Erythroblast (primary cell): ENCODE measurements around the gene MFRP.

ENCODE experiments used
- DNase-seq, 2 experiments: peaks; one replicate each; lab custom pipeline; 2025; lab: John Stamatoyannopoulos, UW
- GATA1 ChIP-seq: IDR thresholded peaks from 2 replicates; pipeline ENCODE4 v1.6.1; 2011; ENCODE audit warnings: low read depth, mild to moderate bottlenecking, control low read depth, low read length, moderate library complexity
- POLR2A ChIP-seq: IDR thresholded peaks from 2 replicates; pipeline ENCODE4 v1.6.1; 2011; ENCODE audit warnings: mild to moderate bottlenecking, low read length

MFRP gene

GRCh38 chr11:119299416-119299815 lies 47.1 kb downstream of the MFRP start:
- TF ChIP-seq GATA1 (no peak), POLR2A (no peak)
- DNase-seq: no peak

DNA sequence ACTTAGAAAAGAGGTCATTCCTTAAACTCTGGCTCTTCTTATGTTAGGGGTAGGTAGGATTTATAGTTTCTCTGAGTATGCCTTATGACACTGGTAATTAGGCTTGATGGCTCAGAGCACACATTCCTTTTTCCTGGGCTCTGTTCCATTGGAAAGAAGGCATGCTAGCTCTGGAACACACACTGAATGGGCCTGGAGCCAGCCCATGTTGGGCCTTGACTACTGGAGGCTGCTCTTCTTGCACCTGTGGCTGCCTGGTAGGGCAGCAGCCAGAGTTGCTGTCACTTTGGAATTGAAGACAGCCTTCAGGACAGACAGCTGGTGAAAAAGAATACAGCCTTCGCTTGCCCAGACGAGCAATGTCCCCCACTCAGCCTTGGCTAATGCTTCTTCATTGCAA lies 47.8 kb downstream of the MFRP start:
- TF ChIP-seq GATA1 (no peak), POLR2A (no peak)
- no peak for DNase-seq

GRCh38 chr11:119297938-119298337 lies 48.6 kb downstream of the MFRP start:
- no peak for DNase-seq
- TF ChIP-seq GATA1 (no peak), POLR2A (no peak)

GRCh38 chr11:119295178-119295577 lies 51.3 kb downstream of the MFRP start:
- TF ChIP-seq GATA1: no peak
- TF ChIP-seq POLR2A: no peak

GRCh38 chr11:119293461-119293860 lies 53.0 kb downstream of the MFRP start:
- no peak for TF ChIP-seq POLR2A
- no peak for TF ChIP-seq GATA1
- DNase-seq: no peak

More at GRCh38 chr11:119295178-119295577, 51.3 kb downstream of the MFRP start:
- DNase-seq: no peak

DNA sequence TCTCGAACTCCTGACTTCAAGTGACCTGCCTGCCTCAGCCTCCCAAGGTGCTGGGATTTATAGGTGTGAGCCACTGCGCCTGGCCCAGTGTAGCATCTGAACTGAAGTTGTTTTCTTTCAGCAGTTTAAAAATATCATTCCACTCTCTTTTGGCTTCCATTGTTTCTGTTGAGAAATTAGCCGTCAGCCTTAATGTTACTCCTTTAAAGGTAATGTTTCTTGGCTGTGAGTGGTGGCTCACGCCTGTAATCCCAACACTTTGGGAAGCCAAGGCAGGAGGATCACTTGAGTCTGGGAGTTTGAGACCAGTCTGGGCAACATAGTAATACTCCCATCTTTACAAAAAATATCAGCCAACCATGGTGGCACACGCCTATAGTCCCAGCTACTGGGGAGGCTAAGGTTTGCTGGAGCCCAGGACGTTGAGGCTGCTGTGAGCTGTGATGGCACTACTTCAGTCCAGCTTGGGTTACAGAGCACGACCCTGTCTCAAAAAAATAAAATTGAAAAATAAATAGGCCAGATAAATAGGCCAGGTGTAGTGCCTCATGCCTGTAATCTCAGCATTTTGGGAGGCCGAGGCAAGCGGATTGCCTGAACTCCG lies 55.5 kb downstream of the MFRP start:
- no peak for DNase-seq
- TF ChIP-seq POLR2A: no peak
- no peak for TF ChIP-seq GATA1
